Stimulated activated CD4-positive, alpha-beta T cell treated with anti-CD3 and anti-CD28 coated beads, Interleukin-1b, Interleukin-23, amount 100 ng/mL, for 24 hours (primary cell): ENCODE results near the gene ZNF239.
"Not testable (repeated sequence)": the region's sequence is repeated elsewhere in the genome, so short reads cannot be mapped to it uniquely, and the experiment has no call there.

Experiments used
- DNase-seq, 4 experiments: peaks; one replicate each; pipeline ENCODE4 v3.0.0-alpha.2; 2020; ENCODE audit warnings: low read depth in 4 of 4, low spot score in 1 of 4

Gene ZNF239

DNA sequence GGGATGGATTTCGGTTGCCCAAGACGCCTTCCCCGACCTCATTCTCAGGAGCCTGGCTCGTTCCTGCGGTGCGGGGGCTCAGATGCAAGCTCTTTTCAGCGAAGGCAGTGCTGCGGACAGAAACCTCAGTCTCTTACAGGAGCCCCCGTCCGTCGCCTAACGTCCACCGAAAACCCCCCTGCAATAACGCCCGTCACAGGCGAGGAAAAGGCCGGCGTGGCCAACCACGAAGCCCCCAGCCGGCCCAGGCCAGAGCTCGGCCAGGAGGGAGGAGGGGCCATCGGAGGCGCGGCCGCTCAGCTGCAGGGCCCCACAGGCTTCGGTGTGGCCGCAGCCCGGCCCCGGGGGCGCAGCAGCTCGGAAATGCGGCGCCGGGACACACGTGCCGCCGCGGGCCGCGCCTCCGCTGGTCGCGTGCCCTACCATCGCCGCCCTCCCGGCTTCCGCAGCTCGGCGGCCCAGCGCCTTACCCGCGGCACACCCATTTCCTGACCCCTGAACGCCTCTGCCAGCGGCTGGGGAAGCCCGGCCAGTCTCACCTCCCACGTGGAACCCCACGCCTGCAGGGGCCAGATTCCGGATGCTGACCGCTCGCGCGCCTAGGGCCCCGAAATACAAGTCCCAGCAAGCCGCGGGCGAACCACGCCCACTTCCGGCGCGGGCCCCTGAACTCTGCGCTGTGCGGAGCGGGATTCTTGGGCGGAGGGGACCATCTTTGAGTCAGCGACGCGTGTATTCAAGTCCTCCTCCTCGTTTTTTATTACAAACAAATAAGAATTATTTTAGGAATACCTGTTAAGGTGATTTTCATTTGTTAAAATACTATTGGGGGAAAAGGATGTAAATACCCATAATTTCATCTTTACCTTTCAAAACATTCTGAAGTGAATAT lies at the start of gene ZNF239:
ZNF239 (minus strand) TSS at position 616 of the 892 bp plus-strand sequence. CDS start 16,537 bp downstream, outside the sequence.
- DNase-seq, result peak; percentile 65 to 79 (median 75)

DNA sequence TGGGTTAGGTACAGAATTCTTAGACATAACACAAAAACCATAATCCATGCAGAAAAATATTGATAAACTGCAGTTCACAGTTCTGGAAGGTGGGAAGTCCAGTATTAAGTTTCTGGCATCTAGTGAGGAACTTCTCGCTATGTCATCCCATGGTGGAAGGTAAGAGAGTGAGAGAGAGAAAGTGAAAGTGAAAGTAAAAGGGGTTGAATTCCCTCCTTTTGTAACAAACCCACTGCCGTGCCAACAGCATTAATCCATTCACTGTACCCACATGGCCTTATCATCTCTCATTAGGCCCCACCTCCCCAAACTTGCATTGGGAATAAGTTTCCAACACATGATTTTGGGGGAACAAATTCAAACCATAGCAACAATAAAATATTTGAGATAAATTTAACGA lies 48.9 kb upstream of the ZNF239 start:
- no peak for DNase-seq

DNA sequence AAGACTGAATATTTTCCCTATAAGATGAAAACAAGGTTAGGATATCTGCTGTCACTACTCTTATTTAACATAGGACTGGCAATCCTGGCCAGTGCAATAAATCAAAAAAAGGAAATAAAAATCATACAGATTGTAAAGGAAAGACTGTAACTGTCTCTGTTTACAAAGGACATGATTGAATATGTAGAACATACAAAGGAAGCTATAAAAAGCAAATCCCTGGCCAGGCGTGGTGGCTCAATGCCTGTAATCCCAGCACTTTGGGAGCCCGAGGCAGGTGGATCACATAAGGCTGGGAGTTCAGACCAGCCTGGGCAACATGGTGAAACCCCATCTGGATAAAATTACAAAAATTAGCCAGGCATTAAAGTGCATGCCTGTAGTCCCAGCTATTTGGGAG lies 47.6 kb upstream of the ZNF239 start:
- DNase-seq, result no peak

DNA sequence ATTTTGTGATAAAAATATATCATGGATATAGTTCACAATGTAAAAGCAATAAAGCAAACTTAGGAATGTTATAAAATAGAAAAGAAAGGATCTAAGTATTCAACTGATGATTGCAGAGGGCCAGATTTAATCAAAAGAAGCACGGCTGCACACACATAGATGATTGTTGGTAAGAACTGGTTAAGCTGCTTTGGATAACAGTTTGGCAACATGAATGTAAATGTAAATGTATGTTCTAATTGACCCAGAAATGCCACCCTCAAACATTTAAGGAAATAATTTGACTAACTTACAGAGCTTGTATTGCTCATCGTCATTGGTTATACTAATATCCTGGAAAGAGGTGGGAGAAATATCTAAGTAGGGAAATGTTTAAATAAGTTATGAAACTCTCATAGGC lies 45.0 kb upstream of the ZNF239 start:
- no peak for DNase-seq

DNA sequence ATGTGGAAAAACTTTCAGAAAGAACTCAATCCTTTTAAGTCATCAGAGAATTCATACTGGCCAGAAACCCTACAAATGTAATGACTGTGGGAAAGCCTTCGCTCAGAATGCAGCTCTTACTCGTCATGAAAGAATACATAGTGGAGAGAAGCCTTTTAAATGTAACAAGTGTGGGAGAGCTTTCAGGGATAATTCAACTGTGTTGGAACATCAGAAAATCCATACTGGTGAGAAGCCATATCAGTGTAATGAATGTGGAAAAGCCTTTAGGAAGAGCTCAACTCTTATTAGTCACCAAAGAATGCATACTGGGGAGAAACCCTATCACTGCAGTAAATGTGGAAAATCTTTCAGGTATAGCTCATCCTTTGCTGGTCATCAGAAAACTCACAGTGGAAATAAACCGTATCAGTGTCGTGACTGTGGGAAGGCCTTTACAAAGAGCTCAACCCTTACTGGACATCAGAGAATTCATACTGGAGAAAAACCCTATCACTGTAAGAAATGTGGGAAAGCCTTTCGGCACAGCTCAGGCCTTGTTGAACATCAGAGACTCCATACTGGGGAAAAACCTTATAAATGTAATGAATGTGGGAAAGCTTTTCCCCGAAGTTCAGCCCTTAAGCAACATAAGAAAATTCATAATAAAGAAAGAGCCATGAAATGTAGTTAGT lies 42.4 kb upstream of the ZNF239 start:
- no peak for DNase-seq

DNA sequence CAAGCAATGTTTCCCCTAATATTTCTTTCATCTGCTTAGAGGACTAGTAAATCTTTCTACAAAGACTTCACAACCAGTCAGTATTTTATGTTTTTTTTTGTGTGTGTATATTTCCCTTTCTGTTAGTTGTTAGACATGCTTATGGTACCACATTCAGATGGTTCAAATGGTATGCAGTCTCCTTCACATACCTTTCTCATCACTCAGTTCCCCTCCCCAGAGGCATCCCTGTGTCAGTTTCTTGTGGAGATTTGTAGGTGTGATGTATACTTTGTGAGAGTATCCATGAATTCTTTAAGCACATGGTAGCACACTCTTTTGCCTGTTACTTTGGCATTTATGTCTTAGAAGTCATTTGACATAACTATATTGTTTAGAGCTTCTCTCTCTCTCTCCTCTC lies 36.2 kb upstream of the ZNF239 start:
- no peak for DNase-seq

DNA sequence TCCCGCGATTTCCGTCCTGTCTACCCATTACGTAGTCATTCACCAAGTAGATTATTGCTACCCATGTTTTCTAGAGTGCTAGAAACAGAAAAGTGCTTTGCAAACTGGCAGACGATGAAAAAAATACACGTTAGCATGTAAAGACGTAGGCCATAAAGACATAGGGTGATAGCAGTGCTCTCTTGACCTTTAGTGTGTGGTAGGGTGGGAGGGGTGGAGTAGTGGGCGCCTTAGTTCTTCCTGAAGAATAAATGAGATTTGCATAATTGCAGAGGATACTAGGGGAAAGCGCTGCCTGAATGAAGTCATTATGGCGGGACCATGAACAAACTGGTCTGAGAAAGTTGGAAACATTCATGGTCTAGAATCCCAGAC lies 32.8 kb upstream of the ZNF239 start:
- DNase-seq, result no peak

DNA sequence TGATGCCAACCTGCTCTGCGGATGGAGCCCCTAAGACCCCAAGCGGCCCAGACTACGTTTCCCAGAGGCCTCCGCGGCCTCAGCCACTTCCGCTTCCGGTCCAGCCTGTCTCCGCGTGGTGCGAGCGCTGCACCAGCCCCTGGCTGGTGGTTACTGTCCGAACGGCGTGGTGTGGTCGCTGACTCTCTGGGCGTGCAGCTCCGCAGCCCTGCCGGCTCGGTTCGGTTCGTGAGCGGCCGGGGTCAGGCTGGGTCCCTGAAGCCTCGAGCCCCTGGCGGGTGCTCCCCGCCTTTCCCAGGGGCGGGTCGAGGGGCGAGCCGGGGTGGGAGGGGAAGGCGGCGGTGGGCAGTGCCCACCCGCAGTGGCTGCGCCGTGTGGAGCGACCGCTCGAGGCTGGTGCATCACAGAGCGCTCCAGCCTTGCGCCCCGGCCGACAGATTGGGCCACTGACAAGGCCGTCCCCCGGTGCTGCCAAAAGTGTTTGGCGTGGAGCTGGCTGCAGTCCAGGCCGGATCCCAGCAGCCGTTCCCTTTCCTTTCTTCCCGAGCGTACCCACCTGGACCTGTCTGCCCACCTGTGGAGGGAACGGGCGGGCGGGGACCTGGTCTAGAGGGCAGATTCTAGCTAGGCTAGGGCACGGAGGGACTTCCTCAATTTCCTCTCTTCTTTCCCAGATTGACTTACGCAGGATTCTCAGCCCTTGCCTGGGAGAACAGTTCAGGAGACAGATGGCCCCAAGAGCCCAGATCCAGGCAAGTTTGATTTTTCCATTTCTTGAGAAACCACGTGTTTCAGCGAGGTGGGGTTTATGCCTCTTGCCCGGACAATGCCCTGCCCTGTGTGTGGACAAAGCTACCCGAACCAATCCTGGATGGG lies 32.1 kb upstream of the ZNF239 start, which contains the start of gene ZNF485:
ZNF485 (plus strand) TSS at position 116 of the 876 bp plus-strand sequence; CDS start at position 729, 613 bp downstream.
- peak; percentile 42 to 65 (median 54) for DNase-seq

DNA sequence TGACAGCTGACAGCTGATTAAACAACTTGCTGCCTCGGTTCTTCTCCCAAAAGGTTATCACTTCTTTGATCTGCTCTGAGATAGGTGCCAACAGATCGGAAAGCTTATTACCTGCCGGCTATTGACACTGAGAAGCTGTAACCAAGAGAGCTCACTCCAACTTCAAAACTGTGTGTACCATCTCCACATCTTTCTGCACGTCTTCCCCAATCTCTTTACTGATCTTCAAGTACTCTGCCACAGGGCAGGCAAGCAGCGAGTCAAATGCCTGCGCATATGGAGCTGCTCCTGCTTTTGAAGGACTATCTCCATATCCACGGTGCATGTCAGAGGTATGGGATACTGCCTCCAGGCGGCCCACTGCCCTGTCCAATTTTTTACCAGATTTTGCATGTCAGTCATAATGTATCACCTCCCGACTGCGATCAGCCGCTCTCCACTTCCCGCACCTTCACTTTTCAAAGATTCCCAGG lies 31.5 kb upstream of the ZNF239 start:
- no peak for DNase-seq

DNA sequence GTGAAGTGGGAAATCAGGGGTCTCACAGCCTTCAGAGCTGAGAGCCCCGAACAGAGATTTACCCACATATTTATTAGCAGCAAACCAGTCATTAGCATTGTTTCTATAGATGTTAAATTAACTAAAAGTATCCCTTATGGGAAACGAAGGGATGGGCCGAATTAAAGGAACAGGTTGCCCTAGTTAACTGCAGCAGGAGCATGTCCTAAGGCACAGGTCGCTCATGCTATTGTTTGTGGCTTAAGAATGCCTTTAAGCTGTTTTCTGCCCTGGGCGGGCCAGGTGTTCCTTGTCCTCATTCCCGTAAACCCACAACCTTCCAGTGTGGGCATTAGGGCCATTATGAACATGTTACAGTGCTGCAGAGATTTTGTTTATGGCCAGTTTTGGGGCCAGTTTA lies 27.2 kb upstream of the ZNF239 start:
- not testable (repeated sequence) for DNase-seq

DNA sequence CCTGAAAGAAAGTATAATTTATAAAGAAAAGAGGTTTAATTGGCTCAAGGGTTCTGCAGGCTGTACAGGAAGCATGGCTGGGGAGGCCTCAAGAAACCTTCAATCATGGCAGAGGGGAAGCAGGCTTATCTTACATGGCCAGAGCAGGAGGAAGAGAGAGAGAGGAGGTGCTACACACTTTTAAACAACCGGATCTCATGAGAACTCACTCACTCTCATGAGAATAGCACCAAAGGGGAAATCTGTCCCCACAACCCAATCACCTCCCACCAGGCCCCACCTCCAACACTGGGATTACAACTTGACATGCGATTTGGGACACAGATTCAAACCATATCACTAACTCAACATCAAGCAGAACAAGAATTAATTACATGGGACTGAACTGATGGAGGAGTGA lies 24.9 kb upstream of the ZNF239 start:
- no peak for DNase-seq

DNA sequence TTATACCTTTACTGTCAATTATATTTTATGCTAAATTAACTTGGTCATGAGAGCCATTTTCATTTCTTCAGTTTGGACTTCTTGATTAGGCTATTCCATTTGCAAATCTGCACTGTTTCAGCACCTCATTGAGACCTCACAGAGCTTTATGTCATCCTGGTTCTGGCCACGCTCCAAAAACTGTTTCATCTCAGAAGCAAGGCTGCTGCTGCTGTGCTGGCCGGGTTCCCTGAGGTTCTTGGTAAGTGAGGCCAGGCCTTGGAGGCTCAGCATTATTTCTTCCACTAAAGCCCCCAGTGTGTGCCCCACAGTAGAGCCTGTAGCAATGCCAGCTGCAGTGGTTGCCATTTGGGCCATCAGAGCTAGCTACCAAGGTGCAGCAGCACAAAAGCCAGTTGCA lies 24.0 kb upstream of the ZNF239 start:
- no peak for DNase-seq

DNA sequence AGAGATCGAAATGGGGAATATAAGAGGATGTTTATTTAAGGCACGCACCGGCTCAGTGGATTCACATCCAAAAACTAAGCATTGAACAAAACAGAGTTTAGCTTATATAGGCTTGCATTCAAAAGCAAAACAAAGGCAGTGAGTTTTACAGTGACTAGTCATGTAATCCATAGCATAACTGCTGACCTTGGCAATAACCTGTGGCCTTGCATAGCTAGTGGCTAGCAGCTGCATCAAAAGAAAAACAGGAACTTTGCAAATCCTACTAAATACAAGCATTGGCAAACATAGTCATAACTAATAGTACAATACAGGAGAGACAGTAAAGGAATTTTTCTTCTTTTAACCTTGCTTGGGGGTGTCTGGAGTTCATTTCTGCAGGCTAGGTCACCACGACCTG lies 22.1 kb upstream of the ZNF239 start:
- DNase-seq, result no peak

DNA sequence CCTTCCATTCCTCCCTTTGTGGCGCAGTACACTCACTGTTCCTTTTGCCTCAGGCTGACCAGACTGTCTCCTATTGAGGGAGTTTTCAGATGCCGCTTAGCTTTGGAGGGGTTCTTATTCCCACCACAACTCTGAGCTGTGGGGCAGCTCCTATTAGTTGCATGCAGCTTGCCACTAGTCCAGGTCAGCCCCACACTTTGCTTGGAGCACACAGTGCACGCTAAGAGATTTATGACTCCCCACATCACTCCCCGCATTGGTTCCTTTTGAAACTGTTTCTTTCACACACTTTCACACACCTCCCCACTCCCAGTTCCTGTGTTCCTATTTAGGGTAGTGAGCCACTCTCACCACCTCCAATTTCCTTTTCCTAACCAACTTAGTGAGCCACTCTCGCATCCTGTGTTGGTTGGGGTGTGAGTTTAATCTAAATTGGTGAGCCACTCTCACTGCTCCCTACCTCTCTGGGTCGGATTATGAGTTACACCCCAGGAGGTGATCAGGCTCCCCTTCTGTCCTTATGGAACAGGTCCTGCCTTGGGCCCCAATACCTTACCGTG lies 21.4 kb upstream of the ZNF239 start:
- DNase-seq, result no peak

DNA sequence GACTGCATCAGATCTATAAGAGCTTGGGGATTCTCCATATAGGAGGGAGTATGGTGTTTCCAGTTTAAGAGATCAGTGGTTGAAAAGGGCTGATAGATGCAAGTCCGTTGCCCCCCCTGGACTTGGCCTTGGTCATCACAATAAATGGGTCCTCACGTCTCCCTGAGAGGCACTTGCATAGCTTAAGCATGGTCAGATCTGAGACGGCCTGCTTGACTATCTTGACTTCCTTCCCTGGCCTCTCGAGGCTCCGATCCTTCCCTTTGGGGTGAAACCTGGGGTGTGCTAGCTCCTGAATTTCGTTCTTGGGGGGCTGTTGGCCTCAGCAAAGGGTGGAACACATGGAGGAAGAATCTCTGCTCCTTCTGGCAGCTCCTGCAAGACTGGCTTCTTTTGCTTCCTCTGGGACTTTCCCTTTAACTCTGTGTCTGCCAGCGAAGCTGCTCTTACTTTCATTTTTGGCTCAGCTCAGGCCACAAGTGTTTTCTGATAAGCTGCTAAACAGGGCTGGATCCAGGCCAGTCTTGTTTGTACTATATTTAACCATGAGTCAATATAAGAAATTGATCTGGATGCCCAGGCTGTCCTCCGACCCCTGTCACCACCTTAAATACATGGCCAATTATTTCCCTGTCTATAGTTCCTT lies 20.7 kb upstream of the ZNF239 start:
- DNase-seq, result peak in 1 of 4 experiments; percentile 22

DNA sequence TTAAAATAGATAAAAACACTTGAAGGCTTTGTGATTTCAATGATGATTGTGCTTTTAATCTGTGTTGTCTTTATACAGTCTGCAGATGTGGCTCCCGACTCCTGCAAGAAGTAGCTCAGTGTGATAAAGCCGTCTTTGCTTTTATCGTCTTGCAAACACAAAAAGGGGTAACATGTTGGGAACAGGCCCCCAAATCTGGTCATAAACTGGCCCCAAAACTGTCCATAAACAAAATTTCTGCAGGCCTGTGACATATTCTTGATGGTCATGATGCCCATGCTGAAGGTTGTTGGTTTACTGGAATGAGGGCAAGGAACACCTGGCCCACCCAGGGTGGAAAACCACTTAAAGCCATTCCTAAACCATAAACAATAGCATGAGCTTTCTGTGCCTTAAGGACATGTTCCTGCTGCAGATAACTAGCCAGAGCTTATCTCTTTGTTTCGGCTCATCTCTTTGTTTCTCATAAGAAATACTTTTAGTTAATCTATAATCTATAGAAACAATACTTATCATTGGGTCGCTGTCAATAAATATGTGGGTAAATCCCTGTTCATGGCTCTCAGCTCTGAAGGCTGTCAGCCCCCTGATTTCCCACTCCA lies 17.0 kb upstream of the ZNF239 start:
- DNase-seq, result no peak

DNA sequence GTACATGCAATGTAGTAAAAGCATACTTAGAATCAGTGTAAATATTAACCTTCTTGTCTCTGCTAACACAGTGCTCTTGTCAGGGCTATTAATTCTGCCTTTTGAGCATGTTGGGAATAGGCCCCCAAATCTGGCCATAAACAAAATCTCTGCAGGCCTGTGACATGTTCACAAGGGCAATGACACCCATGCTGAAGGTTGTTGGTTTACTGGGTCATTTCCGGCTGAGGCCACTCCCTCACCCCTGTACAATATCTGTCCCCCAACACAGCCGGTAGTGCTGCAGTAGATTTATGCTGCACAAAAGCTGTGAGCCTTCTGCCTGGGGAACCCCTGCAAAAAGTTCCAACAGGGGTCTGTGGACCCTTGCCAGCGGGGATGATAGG lies 12.3 kb upstream of the ZNF239 start:
- not testable (repeated sequence) for DNase-seq

DNA sequence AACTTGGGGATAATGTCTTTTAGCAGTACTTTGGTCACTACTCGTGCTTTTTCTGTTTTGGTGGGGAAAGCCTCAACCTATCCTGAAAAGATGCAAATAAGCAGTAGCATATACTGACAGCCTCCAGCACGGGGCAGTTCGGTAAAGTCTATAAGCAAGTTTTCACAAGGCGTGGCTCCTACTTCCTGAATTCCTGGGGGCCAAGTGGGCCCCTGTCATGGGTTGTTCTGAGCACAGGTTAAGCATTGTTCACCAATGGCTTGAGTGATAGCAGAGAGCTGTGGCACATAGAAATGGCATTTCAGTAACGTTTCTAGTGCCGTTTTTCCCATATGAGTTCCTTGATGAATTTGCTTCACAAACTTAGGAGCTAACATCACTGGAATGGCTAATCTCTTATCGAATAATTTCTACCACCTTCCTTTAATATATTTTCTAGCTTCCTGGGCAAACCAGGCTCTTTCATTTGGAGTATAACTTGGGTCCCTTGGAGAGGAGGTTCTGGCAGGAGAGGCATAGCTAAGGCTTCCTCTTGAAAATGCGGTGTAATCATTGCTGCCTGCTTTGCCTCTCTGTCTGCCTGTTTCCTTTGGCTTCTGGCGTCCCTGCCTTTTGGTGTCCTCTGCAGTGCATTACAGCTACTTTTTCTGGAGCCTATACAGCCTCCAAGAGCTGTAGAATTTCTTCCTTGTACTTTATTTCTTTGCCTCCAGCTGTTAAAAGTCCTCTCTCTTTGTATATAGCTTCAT lies 11.7 kb upstream of the ZNF239 start:
- no peak for DNase-seq

DNA sequence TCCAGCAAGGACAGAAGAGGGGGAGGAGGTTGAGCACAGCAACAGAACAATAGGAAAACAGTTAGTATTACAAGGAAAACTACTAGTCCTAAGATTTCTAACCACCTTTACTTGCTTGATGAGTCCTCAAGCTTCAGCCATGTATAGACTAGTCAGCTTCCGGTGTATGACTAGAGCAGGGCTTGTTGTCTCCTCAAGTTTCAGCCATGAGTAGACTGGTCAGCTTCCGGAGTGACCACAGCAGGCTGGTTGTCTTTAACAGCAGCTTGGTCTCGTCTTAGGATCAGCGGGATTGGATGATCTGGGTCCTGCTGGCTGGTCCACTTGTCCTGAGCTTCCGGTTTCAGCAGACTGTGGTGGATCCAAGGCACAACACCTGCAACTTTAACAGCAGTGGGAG lies 10.6 kb upstream of the ZNF239 start:
- DNase-seq, result no peak
